IPS DF 4.7 (cell line): ENCODE data around the gene POLR1C.
"Not testable (repeated sequence)": the region's sequence is repeated elsewhere in the genome, so short reads cannot be mapped to it uniquely, and the experiment has no call there.

Experiments
- DNase-seq: peaks from one replicate; pipeline ENCODE4 v3.0.0-alpha.2; 2013; ENCODE audit warnings: low spot score; ENCODE audit errors: extremely low read depth

POLR1C gene, protein sequence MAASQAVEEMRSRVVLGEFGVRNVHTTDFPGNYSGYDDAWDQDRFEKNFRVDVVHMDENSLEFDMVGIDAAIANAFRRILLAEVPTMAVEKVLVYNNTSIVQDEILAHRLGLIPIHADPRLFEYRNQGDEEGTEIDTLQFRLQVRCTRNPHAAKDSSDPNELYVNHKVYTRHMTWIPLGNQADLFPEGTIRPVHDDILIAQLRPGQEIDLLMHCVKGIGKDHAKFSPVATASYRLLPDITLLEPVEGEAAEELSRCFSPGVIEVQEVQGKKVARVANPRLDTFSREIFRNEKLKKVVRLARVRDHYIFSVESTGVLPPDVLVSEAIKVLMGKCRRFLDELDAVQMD

DNA sequence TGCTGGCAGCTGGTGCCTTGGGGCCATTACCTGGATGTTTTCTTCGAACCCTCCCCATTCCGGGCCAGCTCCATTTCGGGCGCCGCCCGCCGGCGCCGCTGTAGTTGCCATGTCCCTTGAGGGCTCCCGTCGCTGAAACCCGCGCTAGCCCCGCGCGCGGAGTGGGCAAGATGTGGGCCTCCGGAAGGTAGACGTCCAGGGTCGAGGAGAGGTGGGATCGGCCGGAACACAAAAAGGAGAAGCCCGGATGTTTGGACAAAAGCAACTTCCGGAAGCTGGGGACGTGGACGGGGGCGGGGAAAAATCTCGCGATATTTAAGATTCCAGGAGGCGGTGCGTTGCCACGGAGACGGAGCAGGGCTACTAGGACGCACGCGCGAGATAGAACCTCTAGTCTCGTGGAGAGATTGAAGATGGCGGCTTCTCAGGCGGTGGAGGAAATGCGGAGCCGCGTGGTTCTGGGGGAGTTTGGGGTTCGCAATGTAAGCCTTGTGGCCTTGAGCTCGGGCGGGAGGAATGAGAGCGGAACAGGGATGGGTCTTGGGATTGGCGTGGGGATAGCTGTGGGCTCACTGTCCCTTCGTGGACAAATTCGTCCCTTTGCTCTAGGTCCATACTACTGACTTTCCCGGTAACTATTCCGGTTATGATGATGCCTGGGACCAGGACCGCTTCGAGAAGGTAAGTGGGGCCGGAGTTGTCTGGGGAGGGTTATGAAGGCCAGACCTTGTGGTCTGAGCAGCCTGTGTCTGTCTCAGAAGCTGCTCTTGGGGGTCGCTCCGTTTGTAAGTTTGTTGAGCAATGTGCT is at the start of gene POLR1C, which contains the start of gene YIPF3:
Gene POLR1C (plus strand): TSS at position 393 of the 808 bp plus-strand sequence. CDS start 21 bp downstream, at position 414.
Gene YIPF3 (minus strand): TSS at position 230 of the 808 bp plus-strand sequence. CDS start 119 bp downstream, at position 111.
- DNase-seq, result peak; percentile 93

DNA sequence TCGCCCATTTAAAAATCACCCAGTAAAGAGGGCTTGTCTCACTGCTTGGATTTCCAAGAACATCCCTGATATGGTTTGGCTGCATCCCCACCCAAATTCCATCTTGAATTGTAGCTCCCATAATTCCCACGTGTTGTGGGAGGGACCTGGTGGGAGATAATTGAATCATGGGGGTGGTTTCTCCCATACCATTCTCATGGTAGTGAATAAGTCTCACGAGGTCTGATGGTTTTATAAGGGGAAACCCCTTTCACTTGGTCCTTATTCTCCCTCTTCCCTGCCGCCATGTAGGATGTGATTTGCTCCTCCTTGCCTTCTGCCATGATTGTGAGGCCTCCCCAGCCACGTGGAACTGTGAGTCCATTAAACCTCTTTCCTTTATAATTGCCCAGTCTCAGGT is 49.6 kb upstream of the POLR1C start:
- not testable (repeated sequence) for DNase-seq

DNA sequence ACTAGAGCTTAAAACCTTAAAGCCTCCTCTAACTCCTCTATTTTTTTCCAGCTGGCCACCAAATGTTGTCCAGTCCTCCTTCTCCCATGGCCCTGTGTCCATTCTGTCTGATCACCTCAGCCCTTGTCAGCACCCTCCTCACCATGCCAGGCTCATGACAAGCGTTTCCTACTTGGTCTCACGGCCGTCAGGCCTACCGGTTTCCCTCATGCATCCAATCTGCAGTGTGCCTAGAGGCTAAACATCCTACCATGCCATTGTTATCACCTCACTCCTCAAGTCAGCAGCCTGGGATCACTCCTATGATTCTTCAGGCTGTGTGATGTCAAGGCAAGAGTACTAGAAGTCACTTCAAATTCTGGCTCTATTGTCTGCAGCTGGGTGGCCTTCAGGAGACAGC is 49.1 kb upstream of the POLR1C start:
- DNase-seq, result no peak

DNA sequence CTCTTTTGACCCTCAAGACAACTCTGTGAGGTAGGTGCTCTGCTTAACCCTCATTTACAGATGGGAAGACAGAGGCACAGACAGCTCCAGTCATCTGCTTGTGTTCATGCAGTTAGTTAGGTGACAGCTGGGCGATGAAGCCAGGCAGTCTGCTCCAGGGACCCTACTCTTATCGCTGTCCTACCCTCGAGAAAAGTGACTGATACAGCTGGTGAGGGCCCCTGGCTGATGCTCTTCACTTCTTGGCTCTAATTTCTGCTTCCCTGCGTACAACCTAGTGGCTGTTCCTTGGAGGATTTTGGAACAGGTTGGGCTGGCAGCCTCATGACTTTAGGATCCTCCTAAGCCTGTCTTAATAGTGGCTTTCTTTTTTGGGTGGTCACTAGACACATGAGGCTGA is 48.6 kb upstream of the POLR1C start:
- no peak for DNase-seq

DNA sequence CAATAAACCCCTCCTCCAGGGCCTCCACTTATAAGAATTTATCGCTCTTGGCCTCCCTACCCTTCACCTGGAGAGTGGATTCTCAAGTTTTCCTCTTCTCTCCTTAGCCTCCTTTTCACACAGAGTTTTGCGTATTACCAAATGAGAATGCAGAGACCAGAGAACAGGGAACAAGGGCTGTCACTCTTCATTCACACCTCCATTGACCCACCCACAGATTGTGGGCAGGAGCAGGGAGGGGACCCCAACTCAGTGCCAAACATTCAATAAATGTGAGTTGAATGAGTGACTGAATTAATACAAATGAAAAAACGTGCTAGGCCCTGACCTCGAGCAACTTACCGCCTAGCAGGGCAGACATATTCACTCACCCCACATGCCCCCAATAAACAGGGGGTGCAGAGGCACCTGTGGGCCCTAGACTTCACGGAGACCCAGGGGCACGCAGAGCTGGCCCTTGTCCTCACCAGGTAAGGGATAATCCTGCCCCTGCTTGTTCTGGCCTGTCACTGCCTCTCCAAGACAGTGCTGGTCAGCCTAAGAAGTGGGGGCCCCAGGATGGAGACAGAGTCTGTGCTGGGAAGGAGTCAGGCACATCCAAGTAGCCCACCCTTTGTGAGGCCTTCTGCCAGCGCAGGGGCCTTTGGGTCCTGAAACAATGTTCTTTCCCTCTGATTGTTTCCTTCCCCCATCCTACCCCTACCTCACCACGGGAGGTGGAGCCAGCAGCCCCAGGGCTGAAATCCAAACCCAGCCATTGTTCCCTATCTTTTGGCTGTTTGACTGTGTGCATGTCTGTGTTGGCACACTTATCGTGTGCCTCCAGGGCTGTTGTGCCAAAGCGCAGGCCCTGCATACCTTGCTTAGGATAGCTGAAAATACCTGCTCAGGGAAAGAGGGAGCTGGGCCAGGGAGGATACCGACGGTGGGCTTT is 47.9 kb upstream of the POLR1C start:
- DNase-seq, result no peak

DNA sequence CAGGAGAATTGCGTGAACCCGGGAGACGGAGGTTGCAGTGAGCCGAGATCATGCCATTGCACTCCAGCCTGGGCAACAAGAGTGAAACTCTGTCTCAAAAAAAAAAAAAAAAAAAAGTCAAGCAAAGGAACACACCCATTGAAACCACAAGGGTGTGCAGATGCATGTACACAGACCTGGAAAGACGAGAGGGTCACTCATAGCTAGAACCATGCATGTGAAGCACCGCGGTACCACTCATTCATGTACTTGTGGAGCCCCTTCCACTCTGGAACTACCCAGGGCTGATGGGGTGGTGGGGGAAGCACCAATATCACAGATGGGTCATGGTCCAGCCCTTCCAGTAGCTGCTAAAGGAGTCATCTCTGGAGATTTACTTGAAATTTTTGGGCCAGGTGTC is 46.9 kb upstream of the POLR1C start:
- DNase-seq, result no peak

DNA sequence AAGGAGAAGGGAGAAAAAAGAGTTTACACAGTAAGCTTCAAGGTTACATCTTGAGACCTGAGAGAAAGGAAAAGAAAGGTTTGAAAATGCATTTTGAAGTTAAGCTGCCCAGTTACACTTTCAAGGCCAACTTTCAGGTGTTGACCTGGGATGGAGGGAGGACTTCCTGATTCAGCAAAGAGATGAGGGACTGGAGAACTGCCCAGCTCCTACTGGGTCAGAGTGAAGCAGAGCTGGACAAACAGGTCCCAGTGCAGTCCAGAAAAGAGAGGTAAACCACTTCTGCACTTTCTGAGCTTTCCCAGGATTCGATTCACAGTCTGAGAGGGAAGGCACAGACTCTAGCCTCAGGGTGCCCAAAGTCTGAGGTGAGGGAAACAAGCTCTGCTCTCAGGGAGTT is 45.5 kb upstream of the POLR1C start:
- no peak for DNase-seq

DNA sequence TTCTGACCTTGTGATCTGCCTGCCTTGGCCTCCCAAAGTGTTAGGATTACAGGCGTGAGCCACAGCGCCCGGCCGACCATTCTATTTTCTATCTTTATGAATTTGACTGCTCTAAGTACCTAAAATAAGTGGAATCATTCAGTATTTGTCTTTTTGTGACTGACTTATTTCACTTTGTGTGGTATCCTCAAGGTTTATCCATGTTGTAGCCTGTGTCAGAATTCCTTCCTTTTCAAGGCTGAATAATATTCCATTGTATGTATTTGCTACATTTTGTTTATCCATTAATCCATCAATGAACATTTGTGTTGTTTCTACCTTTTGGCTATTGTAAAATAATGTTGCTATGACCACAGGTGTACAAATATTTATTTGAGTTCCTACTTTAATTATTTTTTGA is 44.4 kb upstream of the POLR1C start:
- DNase-seq, result no peak

DNA sequence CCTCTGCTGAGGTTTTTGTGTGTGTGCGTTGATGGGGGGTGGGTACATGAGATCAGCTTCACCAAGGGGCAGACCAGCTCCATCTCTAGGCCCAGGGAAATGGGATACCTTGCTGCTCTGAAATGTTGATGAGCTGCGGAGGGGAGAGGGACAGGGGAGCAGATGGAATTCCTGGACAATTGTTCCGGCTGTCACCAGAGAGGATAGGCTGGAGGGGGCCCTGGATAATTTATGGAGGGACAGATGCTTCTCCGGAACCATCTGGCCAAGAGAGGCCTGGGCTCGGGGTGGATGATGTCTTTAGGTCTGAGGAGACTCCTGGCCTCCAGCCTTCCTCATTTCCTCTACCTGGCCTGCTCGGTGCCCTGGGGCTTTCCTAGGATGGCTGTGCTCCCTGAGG is 41.4 kb upstream of the POLR1C start:
- DNase-seq, result no peak

DNA sequence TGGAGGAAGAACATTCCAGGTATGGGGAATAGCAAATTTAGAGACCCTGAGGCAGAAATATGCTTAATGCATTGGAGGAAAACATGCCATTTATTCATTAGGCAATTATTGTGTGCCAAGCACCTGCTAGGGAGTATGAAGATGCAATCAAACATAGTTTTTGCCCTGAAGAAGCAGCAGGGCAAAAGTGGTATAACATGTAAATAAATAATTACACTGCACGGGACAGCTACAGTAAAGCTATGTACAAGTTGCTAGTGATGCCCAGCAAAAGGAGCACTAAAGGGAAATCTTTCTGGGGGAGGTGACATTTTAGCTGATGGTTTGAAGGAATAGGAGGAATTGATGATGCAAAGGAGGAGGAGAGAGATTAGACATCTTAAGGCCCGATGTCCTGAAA is 40.1 kb upstream of the POLR1C start:
- DNase-seq, result no peak

DNA sequence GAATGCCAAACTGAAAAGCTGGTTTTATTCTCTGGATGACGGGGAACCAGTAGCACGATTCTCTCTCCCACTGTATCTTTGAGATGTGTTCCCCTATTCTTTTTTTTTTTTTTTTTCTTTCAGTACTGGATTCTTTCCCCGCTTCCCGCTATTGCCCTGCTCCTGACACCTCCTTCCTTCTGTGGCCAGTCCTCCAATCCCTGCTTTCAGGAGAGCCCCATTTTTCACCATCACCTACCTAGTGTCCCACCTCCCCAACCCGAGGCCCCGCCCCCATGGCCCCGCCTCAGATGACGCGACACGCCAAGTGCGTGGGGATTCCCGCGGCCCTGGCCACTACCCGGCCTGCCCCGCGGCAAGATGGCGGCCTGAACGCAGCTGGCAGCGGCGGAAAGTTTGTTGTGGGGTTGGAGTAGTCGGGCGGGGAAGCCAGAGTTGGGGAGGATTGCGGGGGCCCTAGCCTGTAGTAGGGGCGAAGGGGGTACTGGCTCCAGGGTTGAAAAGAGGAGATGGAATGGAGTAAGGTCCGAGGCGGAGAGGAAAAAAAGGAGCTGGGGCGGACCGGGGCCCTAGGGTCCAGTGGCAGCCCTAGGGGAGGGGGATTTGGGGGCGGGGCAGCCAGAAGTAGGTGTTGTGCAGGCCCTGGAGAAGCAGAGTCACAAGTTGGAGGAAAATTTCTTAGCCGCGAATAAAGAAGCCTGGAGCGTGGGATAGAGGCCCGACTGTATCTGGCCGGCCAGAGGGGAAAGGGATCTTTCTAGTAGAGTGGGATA is 39.5 kb upstream of the POLR1C start, which contains the start of gene TJAP1:
Gene TJAP1 (plus strand): TSS at position 336 of the 773 bp plus-strand sequence. CDS start 21,432 bp downstream, outside the sequence.
- peak; percentile 58 for DNase-seq

DNA sequence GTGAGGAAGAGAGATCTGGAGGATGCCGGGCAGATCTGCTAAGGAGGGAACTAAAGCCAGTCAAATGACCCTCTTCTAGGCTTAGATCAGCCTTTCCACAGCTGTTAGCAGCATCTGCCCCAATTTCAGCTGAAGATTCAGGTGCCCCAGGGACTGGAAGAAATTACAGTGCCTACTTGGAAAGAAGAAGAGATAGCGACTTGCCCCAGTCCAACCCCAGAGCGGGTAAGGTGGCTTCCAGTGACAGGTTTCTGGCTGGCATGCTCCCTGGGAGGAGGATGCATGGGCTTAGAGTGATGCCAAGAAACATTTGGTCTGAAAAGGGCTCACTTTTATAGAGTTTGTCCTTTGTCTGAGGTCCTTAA is 38.9 kb upstream of the POLR1C start:
- DNase-seq, result no peak

DNA sequence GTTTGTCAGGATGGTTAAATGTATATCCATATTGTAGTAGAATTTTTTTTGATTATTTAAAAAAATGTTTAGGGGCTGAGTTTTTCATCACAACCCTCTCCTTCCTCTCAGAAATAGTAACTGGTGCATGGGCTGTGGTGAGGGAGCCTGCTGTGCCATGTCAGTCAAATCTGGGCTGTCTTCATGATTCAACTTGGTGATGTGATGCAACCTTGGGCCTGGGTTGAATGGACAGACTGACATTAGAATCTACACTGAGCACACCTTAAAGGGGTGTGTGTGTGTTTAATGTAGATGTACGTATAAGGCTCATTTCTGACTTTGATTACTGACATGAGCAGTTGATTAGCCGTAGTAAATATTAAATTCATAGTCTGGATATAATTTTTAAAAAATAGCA is 35.8 kb upstream of the POLR1C start:
- no peak for DNase-seq

DNA sequence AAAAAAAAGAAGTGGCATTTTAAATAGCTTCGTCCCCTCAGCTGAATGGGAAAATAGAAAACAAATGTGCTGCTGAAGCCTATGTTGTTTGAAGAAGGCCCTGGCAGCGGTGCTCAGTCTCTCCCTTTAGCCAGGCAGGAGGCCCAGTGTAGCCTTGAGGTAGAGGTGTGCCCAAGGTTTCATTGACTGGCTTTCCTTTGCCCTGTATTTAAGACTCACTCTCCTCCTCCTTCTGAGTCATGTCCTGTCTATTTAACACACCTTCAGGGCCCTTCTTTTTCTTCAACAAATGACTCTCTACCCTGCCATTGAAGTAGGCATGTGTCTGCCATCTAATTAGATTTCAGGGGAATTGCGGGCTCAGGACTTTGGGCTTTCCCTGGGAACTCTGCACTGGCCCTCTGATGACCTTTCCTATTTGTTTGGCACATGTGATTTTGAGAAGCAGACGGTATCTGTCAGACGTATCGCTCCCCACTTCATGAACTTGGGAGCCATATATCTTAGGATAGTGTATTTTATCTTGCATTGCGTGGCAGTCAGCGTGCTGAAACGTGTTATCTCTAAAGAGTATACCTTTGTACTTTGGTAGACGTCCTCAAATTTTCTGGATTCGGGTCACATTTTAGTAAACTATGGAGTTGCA is 35.2 kb upstream of the POLR1C start:
- no peak for DNase-seq

DNA sequence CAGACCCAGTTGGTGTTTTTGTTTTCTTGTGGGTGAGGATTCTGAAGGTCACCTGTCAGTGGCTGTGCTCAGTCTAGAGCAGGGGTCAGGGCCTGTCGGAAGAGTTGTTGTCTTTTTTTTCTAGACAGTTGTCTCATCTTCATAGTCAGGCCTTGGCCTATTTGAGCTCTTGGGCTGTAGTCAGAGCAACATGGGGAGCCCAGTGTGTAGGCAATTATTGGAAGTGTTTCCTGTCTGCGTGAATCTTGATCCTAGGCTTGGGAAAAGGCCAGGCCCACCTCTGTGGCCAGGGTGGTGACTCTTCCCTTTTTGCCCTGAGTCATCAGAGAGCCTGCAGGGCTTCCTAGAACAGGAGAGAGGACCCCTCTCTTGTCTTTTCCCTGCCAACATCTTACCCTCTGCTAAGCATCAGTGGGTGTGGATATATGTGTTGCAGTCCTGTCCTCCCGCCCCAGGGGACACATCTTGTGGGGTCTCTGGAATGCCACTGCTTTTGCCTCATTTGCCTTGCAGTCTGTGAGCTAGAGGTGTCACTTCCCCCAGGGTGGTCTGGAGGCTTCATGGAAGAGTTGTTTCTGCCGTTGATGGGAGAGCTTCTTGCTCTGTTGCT is 28.1 kb upstream of the POLR1C start:
- no peak for DNase-seq

DNA sequence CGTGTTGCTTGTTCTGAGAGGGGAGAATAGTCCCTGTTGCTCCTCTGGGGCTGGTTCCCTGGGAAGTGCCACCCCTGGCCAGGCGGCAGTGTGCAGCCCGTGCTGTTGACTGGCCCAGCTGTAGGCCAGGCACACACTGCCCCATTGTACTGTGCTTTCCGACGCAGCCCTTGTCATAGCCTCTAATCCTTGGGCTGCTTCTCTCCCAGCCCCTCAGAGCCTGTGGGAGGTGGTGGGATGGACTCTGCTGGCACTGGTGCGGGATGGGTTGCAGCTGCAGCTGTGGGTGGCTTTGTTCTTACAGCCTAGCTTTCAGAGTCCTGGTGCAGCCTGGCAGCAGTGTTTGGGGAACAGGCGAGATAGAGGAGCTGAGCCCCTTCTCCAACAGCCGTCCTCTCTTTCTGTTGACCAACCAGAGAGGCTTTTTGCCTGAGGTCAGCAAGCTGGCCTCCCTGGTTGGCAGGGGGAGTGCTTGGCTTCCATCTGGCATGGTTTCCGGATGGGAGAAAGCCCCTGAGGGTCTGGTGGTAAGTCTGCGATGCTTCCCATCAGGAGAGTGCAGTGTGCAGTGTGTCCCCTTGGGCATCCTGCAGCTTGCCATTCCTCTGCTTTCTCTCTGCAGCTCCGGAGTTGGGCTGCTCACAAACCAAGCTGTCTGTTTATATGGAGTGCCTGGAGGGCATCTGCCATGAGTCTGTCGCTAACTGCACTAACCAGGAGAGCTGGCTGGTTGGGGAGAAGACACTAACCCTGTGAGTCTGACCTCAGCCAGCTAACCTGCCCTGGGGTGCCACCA is 27.4 kb upstream of the POLR1C start:
- no peak for DNase-seq

DNA sequence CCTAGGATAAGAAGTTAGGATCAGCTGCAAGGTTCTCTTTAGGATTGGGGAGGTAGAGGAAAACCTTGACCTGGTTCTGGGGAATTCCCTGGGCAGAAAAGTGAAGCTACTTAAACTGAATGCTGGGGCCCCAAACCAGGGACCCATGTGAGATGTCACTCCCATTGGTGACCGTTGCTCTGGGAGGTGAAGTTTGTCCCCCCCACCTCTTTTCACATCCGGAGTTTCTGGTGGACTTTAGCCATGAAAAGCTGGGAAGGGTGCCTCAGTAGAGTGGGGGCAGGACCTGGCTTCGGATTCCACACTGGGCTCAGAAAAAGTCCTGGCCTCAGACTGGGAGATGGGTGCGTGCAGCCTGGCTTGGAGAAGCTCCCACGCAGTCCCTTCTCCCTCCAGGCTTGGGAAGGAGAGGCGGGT is 26.4 kb upstream of the POLR1C start:
- DNase-seq, result no peak

DNA sequence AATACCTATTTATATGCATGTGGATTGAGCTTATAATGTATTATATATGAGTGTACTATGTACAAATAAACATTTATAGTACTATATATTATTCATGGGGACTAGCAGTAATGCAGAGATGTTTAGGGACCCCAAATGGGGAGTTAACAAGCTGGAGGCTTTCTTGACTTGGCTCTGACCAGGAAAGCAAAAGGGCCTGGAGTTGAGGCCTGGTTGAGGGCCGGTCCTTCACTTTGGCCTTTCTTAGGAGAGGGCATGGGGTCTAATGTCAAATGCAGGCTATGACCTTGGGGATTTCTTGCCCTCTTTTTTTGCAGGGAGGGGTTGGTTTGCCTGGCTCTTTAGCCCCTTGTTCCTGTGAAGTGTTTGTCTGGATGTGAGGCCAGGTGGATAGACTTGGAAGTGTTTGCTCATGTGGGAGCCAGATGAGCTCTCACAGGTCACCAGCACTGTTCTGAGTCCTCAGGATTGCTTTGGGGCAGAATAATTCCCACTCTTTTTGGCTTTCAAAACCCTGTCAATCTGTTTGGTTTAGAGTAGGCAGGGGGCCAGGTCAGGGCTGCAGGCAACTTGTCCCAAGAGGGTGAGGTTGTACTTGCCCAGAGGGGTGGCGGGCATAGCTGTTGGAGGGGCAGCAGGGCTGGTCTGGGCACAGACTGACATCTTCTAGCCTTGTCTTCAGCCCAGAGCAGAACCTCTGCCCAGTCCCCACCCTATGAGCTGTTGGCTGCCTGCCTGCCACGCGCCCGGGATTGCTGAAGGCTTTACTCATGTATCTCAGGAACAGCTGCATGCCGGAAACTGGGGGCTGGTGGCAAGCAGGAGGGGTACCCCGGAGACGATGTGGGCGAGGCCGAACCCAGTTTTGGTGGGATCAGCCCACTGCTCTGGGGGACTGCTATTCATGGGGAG is 24.9 kb upstream of the POLR1C start:
- no peak for DNase-seq
